Rectal smooth muscle tissue (tissue), 1 donor: Measurements from ENCODE around the gene RNF41.

Experiments used
- H3K27ac ChIP-seq: one replicate; pipeline ENCODE4 v1.7.0; 2013; ENCODE audit warnings: low read depth, low read length, inconsistent platforms
- H3K27me3 ChIP-seq: one replicate; pipeline ENCODE4 v1.7.0; 2013; ENCODE audit warnings: low read length; ENCODE audit not compliant: control insufficient read depth, insufficient read depth
- H3K36me3 ChIP-seq: one replicate; pipeline ENCODE4 v1.7.0; 2013; ENCODE audit warnings: low read length; ENCODE audit not compliant: control insufficient read depth, insufficient read depth
- H3K4me1 ChIP-seq: one replicate; pipeline ENCODE4 v1.7.0; 2013; ENCODE audit warnings: low read length; ENCODE audit not compliant: control insufficient read depth, insufficient read depth
- H3K4me3 ChIP-seq: one replicate; pipeline ENCODE4 v1.7.0; 2013; ENCODE audit warnings: low read length
- H3K9ac ChIP-seq: one replicate; pipeline ENCODE4 v1.7.0; 2013; ENCODE audit warnings: low read length

Gene RNF41

GRCh38 chr12:56257491-56258067, 35.9 kb upstream of the RNF41 start:
- peak overlapping the region; percentile 83 for H3K27ac ChIP-seq
- peaks cover 23% of the 10 kb centered on the region for H3K36me3 ChIP-seq
- no peaks in the 10 kb centered on the region for H3K27me3 ChIP-seq
- H3K4me3 ChIP-seq = peak overlapping the region; percentile 61
- peaks cover 14% of the 10 kb centered on the region for H3K4me1 ChIP-seq
- H3K9ac ChIP-seq = peak overlapping the region; percentile 32

DNA sequence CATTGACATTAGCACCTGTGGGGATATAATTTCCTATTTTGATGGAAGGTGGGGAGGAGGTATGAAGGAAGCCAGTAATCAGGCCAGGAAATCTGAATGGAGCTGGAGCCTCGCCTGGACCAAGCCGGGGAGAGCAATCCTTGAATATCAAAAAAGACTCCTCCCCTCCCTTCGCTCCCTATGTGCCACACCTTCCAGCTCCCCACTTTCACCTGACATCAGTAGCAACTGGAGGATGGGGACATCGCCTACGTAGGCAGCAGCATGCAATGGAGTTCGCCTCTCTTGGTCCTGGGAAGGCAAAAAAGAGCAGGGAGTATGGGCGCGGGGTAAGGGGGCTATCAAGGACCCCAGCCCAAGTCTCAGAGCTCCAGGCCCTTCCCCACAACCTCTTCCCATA, 35.3 kb upstream of the RNF41 start:
- Histone ChIP-seq H3K9ac (peak overlapping the region; percentile 26), H3K36me3 (peaks cover 29% of the 10 kb centered on the region), H3K27ac (no peak overlapping the region), H3K27me3 (no peaks in the 10 kb centered on the region), H3K4me3 (peak overlapping the region; percentile 61), H3K4me1 (peaks cover 14% of the 10 kb centered on the region)

DNA sequence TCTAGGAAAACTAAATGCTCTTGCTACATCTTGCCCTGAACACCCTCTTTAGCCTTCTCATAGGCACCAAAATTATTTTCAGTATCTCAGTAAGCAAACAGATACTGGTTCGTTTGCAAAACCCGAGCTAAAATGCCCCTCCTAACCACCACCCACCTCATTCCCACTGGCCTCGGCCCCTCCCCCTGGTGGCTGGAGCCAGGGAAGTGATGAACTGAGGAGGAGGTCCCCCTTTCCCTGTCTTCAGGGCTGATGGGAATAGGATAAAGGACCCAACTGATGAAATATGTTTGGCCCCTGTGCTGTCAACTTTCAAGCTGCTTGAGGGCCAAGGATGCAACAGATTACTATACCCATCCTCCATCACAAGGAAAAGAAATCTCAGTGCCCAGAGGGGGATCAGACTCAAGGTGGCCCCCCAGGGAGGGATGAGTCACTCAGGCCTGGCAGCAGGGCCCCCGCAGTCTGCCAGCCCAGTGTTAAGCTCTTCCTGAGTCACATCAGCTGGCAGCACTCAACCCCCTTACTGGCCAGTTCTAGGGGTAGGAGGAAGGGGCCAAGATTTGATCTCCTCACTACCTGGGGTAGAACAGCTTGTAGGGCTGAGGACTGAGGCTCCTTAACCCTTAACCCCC, 34.7 kb upstream of the RNF41 start:
- Histone ChIP-seq H3K9ac (no peak overlapping the region), H3K27me3 (no peaks in the 10 kb centered on the region), H3K27ac (no peak overlapping the region)

DNA sequence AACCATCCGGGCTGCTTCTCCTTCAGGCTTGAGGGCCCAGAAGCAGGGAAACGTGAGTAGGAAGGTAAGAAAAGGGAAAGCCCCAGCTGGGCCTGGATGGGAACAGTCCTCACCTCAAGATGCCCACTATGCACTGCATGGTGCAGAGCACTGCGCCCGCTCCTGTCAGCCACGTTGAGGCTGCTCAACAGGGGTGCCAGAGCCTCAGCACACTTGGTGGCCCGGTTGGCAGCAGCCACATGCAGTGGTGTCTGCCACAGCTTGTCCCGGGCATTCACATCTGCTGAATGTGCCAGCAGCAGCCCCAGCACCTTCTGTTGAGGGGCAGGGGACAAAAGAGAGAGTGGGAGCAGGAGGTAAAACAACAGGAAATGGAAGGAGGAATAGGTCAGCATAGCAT, 33.9 kb upstream of the RNF41 start:
- Histone ChIP-seq H3K27me3 (no peaks in the 10 kb centered on the region), H3K36me3 (peaks cover 34% of the 10 kb centered on the region), H3K4me1 (peaks cover 14% of the 10 kb centered on the region), H3K9ac (no peak overlapping the region), H3K4me3 (no peak overlapping the region), H3K27ac (no peak overlapping the region)

More for the DNA sequence above, 34.7 kb upstream of the RNF41 start:
- H3K4me3 ChIP-seq = peak overlapping the region; percentile 61
- H3K36me3 ChIP-seq = peaks cover 34% of the 10 kb centered on the region
- peaks cover 14% of the 10 kb centered on the region for H3K4me1 ChIP-seq

DNA sequence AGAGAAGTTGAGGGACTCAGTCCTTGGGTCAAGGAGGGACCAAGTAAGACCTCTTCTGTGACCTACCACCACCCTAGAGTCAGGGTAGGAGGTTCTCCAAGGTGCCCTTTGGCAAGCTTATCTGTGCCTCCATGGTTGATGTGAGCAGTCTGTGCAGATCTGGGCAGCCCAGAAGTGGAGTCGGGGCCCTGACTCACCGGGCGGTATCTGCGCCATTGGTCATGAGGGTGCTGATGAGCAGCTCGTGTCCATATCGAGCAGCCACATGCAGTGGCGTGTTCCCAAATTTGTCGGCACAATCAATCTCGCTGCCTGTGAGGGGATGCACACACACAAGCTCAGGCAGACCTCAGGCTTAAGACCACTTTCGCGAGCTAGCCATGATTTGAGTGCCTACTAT, 31.4 kb upstream of the RNF41 start:
- Histone ChIP-seq H3K4me3 (no peak overlapping the region), H3K36me3 (peaks cover 49% of the 10 kb centered on the region), H3K27me3 (no peaks in the 10 kb centered on the region), H3K9ac (no peak overlapping the region), H3K4me1 (peaks cover 9% of the 10 kb centered on the region), H3K27ac (no peak overlapping the region)

GRCh38 chr12:56252649-56253048, 30.9 kb upstream of the RNF41 start:
- no peak overlapping the region for H3K4me3 ChIP-seq
- H3K4me1 ChIP-seq = peaks cover 9% of the 10 kb centered on the region
- no peak overlapping the region for H3K9ac ChIP-seq
- H3K36me3 ChIP-seq = peaks cover 53% of the 10 kb centered on the region
- H3K27me3 ChIP-seq = no peaks in the 10 kb centered on the region
- H3K27ac ChIP-seq = no peak overlapping the region

- H3K4me1 ChIP-seq = no peaks in the 10 kb centered on the region
- no peak overlapping the region for H3K9ac ChIP-seq
- H3K36me3 ChIP-seq = peaks cover 71% of the 10 kb centered on the region
- H3K27ac ChIP-seq = no peak overlapping the region
- H3K27me3 ChIP-seq = no peaks in the 10 kb centered on the region
- H3K4me3 ChIP-seq = no peak overlapping the region
Measured at GRCh38 chr12:56248711-56249110, 27.0 kb upstream of the RNF41 start.

- no peaks in the 10 kb centered on the region for H3K4me1 ChIP-seq
- H3K27me3 ChIP-seq = no peaks in the 10 kb centered on the region
- no peak overlapping the region for H3K27ac ChIP-seq
- H3K9ac ChIP-seq = no peak overlapping the region
- no peak overlapping the region for H3K4me3 ChIP-seq
- peaks cover 69% of the 10 kb centered on the region for H3K36me3 ChIP-seq
Measured at GRCh38 chr12:56247923-56248322, 26.2 kb upstream of the RNF41 start.

GRCh38 chr12:56244494-56244893, 22.8 kb upstream of the RNF41 start:
- H3K4me1 ChIP-seq = no peaks in the 10 kb centered on the region
- H3K9ac ChIP-seq = no peak overlapping the region
- no peak overlapping the region for H3K27ac ChIP-seq
- H3K4me3 ChIP-seq = no peak overlapping the region
- H3K36me3 ChIP-seq = peaks cover 64% of the 10 kb centered on the region
- H3K27me3 ChIP-seq = no peaks in the 10 kb centered on the region

DNA sequence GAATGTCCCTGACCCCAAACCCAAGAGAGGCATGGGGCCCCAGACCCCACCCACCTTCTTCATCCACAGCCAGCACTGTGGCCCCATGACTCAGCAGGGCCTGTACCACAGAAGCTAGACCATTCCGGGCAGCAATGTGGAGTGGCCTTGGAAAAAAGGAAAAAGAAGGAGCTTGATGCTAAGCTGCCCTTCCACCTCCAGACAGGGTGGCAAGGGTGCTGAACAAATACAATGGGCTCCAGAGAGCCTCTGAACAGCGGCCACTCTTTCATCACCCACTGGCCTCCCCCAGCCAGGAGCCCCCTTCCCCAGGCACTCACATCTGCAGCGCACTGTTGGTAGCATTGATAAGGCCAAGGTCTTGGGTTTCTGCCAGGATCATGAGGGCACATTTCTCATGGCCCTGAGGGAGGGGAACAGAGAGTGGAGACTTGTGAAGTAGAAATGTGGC, 22.0 kb upstream of the RNF41 start:
- no peak overlapping the region for H3K9ac ChIP-seq
- H3K27ac ChIP-seq = no peak overlapping the region
- H3K36me3 ChIP-seq = peaks cover 65% of the 10 kb centered on the region
- no peak overlapping the region for H3K4me3 ChIP-seq
- H3K4me1 ChIP-seq = no peaks in the 10 kb centered on the region
- no peaks in the 10 kb centered on the region for H3K27me3 ChIP-seq

DNA sequence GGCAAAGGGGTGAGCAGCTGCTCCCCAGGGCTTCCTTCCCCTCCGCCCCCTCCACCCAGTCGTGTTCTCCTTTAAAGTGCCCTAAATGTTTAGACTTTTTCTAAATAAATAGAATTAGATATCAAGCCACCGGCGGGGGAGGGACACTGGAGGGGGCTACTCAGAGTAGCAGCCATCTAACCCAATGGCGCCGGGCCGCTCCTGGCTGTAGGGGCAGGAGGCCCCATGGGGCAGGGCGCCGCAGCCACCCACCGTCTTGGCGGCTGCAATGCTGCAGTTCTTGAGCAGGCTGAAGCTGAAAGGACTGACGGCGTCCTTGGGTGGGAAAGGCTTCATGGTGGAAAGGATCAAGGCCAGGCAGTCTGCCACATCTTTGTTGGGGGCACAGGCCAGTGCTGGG, 21.3 kb upstream of the RNF41 start:
- Histone ChIP-seq H3K4me3 (no peak overlapping the region), H3K27me3 (no peaks in the 10 kb centered on the region), H3K4me1 (no peaks in the 10 kb centered on the region), H3K27ac (no peak overlapping the region), H3K9ac (no peak overlapping the region), H3K36me3 (peaks cover 57% of the 10 kb centered on the region)

GRCh38 chr12:56241424-56242303, 19.9 kb upstream of the RNF41 start:
- no peaks in the 10 kb centered on the region for H3K4me1 ChIP-seq
- no peak overlapping the region for H3K9ac ChIP-seq
- H3K27ac ChIP-seq = no peak overlapping the region
- H3K36me3 ChIP-seq = peaks cover 48% of the 10 kb centered on the region
- no peak overlapping the region for H3K4me3 ChIP-seq
- no peaks in the 10 kb centered on the region for H3K27me3 ChIP-seq
